Measurements from ENCODE around the gene SSPN. TPM values are rescaled to one million over a fixed set of nuclear protein-coding genes. Genes with fewer than 3 reads are reported as not detected.

SSPN gene
- total and polyA plus RNA-seq, 9 of the 15 experiments (the other 6 are each of a cell fraction or from before 2014, with no cell fraction given): 0.40 TPM; not detected in 8

GRCh38 chr12:26280869-26281268, 85.5 kb downstream of the SSPN start:
- WGBS (ENCODE audit: insufficient coverage, low coverage, missing lambda C conversion rate): 47% methylated on average over 3 of the region's 3 CpGs
- ChIA-PET CTCF (ENCODE audit: low intra/inter-chr PET ratio) (no interaction called here), POLR2A (no interaction called here)
- TF ChIP-seq ZNF354B (CRISPR knock-in tag; IDR thresholded peaks at IDR 0.05): no peak
- no peak for TF ChIP-seq CBFA2T3 (IDR thresholded peaks at IDR 0.05)
- TF ChIP-seq FUS (optimal IDR thresholded peaks at IDR 0.05; ENCODE audit: low read depth, low read length): no peak
- TF ChIP-seq LEF1 (IDR thresholded peaks at IDR 0.05): no peak
- TF ChIP-seq ZNF76 (CRISPR knock-in tag; IDR thresholded peaks at IDR 0.05; ENCODE audit: borderline replicate concordance): no peak
- no peak for TF ChIP-seq SPI1 (IDR thresholded peaks at IDR 0.05; ENCODE audit: borderline replicate concordance, low read depth, low read length)
- no peak for TF ChIP-seq GTF2E2 (tag; IDR thresholded peaks at IDR 0.05)
- TF ChIP-seq JUNB (CRISPR knock-in tag; conservative IDR thresholded peaks at IDR 0.05): no peak
- no peak for TF ChIP-seq PHF8 (IDR thresholded peaks at IDR 0.05; ENCODE audit: borderline replicate concordance, low read length)
- TF ChIP-seq DDX20 (tag; IDR thresholded peaks at IDR 0.05; ENCODE audit: low read depth): no peak
- TF ChIP-seq GTF2F1 (IDR thresholded peaks at IDR 0.05; ENCODE audit: low read depth, low read length): no peak
- no peak for TF ChIP-seq ZEB2 (IDR thresholded peaks at IDR 0.05)
- BruUV-seq (replicated peaks): no TSS peak
- Histone ChIP-seq H3K36me3 (ENCODE audit: control insufficient read depth, insufficient read depth, low read length) (no peaks in the 10 kb centered on the region), H3K9me1 (ENCODE audit: control insufficient read depth, insufficient read depth, low read length) (no peaks in the 10 kb centered on the region), H3K9ac (ENCODE audit: insufficient read depth in 1 of 2, low read depth in 2 of 2, low read length in 2 of 2) (no peak overlapping the region), H3K4me1 (replicated peaks in 1 of 2; ENCODE audit: control insufficient read depth in 2 of 2, insufficient read depth in 2 of 2, low read length in 2 of 2) (peaks cover 0 to 11% of the 10 kb centered on the region in 2 experiments; a peak in 3 of 5 replicates), H3K9me3 (replicated peaks; ENCODE audit: control insufficient read depth, insufficient read depth, low read depth, low read length) (no peaks in the 10 kb centered on the region), H4K20me1 (replicated peaks; ENCODE audit: control insufficient read depth, insufficient read depth, low read length) (no peaks in the 10 kb centered on the region), H3K27ac (ENCODE audit: extremely low read depth, low read depth, low read length) (no peak overlapping the region), H2AFZ (ENCODE audit: low read depth, low read length) (no peak overlapping the region), H3K79me2 (ENCODE audit: control insufficient read depth, insufficient read depth, low read length) (no peaks in the 10 kb centered on the region), H3K4me2 (ENCODE audit: insufficient read depth, low read length) (no peak overlapping the region), H3K27me3 (ENCODE audit: control insufficient read depth in 2 of 2, insufficient read depth in 2 of 2, low read length in 2 of 2) (no peaks in the 10 kb centered on the region), H3K4me3 (no peak overlapping the region)
- ATAC-seq (no peak), DNase-seq (ENCODE audit: extremely low read depth in 1 of 4, low spot score in 3 of 4) (no peak), FAIRE-seq (no peak)
- in situ Hi-C loops (cut with MboI): no loop called here
- intact Hi-C loops (cut with micrococcal nuclease): no loop called here

Data from K562 (cell line).